IPS-18c (cell line): ENCODE data around the gene SIRPG.

Experiments used
- H3K4me3 ChIP-seq: 2 replicates; pipeline ENCODE4 v1.7.0; 2013; ENCODE audit warnings: low read depth, mild to moderate bottlenecking, low read length, moderate library complexity; ENCODE audit not compliant: insufficient read depth
- H3K9me3 ChIP-seq: one replicate; pipeline ENCODE4 v1.6.1; 2013; ENCODE audit warnings: mild to moderate bottlenecking, low read length, moderate library complexity; ENCODE audit not compliant: control insufficient read depth, insufficient read depth

The SIRPG gene

GRCh38 chr20:1579488-1579887 is 78.1 kb downstream of the SIRPG start:
- Histone ChIP-seq H3K4me3 (no peak overlapping the region), H3K9me3 (no peaks in the 10 kb centered on the region)
